ENCODE data around the gene IFT52. TPM values are rescaled to one million over a fixed set of nuclear protein-coding genes. Genes with fewer than 3 reads are reported as not detected.

The IFT52 gene
- total RNA-seq, 1 donor from 2014 or later = 44.7 TPM

DNA sequence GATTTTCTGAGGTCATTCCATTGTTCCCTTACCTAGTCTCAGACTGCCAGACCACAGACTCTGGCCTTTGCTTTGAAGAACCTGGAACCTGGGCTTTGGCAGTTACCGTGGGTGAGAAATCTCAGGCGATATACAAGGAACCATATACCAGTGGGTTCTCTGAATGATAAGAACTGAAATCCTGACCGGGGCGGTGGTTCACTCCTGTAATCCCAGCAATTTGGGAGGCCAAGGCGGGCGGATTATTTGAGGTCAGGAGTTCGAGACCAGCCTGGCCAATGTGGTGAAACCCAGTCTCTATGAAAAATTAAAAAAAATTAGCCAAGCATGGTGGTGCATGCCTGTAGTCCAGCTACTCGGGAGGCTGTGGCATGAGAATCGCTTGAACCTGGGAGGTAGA, 46.2 kb upstream of the IFT52 start:
- no peak for DNase-seq (ENCODE audit: low spot score in 2 of 2, unreplicated experiment in 2 of 2)
- H3K4me3 Mint-ChIP-seq = no peak overlapping the region
- H3K27ac Mint-ChIP-seq = no peak overlapping the region
- peaks cover 17% of the 10 kb centered on the region for H3K9me3 Mint-ChIP-seq
- H3K4me1 Mint-ChIP-seq = no peaks in the 10 kb centered on the region
- H3K27me3 Mint-ChIP-seq (ENCODE audit: low read depth) = no peaks in the 10 kb centered on the region
- H3K36me3 Mint-ChIP-seq = peaks cover 28% of the 10 kb centered on the region
- TF ChIP-seq, protein P1, sequence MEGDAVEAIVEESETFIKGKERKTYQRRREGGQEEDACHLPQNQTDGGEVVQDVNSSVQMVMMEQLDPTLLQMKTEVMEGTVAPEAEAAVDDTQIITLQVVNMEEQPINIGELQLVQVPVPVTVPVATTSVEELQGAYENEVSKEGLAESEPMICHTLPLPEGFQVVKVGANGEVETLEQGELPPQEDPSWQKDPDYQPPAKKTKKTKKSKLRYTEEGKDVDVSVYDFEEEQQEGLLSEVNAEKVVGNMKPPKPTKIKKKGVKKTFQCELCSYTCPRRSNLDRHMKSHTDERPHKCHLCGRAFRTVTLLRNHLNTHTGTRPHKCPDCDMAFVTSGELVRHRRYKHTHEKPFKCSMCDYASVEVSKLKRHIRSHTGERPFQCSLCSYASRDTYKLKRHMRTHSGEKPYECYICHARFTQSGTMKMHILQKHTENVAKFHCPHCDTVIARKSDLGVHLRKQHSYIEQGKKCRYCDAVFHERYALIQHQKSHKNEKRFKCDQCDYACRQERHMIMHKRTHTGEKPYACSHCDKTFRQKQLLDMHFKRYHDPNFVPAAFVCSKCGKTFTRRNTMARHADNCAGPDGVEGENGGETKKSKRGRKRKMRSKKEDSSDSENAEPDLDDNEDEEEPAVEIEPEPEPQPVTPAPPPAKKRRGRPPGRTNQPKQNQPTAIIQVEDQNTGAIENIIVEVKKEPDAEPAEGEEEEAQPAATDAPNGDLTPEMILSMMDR (IDR thresholded peaks at IDR 0.05; ENCODE audit: unreplicated experiment) = no peak

DNA sequence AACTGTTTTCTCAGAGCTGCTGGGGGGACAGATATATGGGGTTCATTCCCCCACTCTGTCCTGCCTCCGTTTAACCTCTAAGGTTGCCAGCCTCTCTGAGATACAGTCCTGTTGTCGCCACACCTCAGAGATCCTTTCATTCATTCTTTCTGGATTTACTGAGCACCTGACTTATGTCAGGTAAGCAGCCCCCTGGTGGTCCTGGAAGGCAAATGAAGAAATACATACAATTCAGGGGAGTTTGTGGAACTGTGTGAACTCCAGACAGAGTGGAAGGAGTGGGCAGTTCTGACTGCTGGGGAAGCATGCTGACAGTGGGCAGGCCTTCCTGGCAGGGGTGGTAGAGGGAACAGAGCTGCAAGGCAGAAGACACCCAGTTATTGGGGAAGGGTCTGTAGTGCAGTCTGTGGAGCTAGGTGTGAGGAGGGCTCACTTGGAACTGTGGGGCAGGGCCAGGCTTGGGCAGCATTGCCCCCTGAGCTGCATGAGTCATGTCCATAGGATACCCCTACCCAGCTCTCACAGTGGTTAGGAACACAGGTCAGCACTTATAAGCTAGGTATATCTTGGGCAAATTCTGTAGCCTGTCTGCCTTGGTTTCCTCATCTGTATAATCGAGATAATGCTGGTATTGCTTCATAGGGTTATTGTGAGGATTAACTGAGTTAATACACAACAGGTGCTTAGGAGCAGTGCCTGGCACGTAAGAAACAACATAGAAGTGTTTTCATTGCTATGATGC, 44.7 kb upstream of the IFT52 start:
- no peak overlapping the region for H3K27ac Mint-ChIP-seq
- no peak for DNase-seq (ENCODE audit: low spot score in 2 of 2, unreplicated experiment in 2 of 2)
- H3K36me3 Mint-ChIP-seq = peaks cover 28% of the 10 kb centered on the region
- H3K4me3 Mint-ChIP-seq = no peak overlapping the region
- H3K9me3 Mint-ChIP-seq = peaks cover 17% of the 10 kb centered on the region
- H3K27me3 Mint-ChIP-seq (ENCODE audit: low read depth) = no peaks in the 10 kb centered on the region
- TF ChIP-seq, protein P1 (IDR thresholded peaks at IDR 0.05; ENCODE audit: unreplicated experiment) = no peak
- H3K4me1 Mint-ChIP-seq = no peaks in the 10 kb centered on the region

DNA sequence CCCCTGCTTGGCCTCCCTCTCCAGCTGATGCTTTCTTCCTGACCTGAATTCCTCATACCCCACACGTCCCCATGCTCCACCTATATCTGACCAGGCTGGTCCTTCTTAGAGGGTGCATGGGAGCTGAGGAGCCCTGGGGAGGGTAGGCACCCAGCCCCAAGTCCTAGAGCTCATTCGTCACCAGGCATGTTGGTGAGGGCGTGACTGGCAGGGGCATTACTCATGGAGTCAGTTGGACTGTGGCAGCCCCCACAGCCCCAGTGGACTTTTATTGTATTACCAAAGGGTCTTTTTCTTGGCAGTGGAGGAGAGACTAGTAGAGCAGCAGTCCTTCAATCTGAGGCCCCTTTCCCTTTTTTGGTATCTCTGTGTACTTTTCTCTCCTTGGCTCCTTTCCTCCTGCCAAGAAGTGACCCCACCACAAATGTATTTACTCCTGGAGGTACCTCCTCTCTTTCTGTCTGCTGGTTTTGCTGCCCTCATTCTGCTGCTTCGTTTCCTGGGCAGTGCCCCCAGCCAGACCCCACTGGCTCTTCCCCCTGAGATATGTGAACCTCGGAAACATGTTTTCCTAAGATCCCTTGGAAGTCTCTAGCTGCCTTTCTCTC, 42.4 kb upstream of the IFT52 start:
- TF ChIP-seq, protein P1 (IDR thresholded peaks at IDR 0.05; ENCODE audit: unreplicated experiment) = no peak
- Mint-ChIP-seq H3K27me3 (ENCODE audit: low read depth) (no peaks in the 10 kb centered on the region), H3K36me3 (peaks cover 31% of the 10 kb centered on the region), H3K9me3 (peaks cover 17% of the 10 kb centered on the region), H3K27ac (no peak overlapping the region), H3K4me1 (no peaks in the 10 kb centered on the region), H3K4me3 (no peak overlapping the region)
- no peak for DNase-seq (ENCODE audit: low spot score in 2 of 2, unreplicated experiment in 2 of 2)

DNA sequence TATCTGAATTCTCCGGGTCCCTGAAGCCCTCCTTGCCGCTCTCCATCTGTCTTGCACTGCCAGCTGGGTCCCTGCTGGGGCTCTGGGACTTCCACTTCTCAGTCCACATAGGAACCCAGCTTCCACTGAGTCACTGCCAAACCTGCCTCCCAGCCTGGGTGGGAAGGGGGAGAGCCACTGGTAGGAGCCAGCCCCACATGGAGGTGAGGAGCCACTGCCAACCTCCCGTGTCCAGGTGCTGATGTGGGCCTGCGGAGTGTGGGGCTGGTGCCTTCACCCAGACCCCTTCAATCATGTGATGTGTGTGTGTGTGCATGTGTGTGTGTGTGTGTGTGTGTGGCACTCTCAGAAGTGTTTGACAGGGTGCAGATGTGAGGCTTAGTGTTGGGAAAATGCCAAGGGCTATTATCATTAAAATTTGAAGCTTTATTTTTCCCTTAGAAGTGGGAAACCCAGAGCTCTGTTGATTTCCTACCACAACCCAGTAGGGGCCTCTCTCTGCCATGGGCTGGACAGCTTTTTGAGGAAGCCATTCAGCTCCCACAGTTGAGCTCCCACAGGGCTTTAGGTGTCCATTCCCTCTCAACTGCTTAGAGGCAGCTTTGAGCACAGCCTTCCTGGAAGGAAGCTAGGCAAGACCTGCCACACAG, 41.2 kb upstream of the IFT52 start:
- Mint-ChIP-seq H3K4me3 (no peak overlapping the region), H3K36me3 (peaks cover 31% of the 10 kb centered on the region), H3K27ac (no peak overlapping the region), H3K4me1 (no peaks in the 10 kb centered on the region), H3K27me3 (ENCODE audit: low read depth) (no peaks in the 10 kb centered on the region), H3K9me3 (peaks cover 17% of the 10 kb centered on the region)
- no peak for DNase-seq (ENCODE audit: low spot score in 2 of 2, unreplicated experiment in 2 of 2)
- TF ChIP-seq, protein P1 (IDR thresholded peaks at IDR 0.05; ENCODE audit: unreplicated experiment) = no peak

DNA sequence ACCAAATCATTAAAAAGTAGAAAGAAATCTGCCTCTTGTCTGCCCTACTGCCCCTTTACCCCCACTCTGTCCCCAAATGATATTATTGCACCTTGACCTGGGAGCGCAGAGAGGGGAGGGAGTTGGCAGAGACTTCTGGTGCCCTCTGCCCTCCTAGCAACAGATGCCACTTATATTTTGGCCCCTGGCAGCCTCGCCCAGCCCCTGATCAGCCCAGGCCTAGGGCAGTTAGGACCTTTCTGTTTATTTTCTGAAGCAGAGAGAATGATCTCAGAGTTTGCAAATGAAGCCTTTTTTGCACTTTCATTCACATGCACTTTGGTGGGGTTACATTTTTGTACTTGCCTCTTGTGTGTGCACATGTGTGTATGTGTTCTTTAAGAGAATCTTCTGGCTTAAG, 40.3 kb upstream of the IFT52 start:
- no peaks in the 10 kb centered on the region for H3K4me1 Mint-ChIP-seq
- H3K27ac Mint-ChIP-seq = no peak overlapping the region
- DNase-seq (ENCODE audit: low spot score in 2 of 2, unreplicated experiment in 2 of 2) = no peak
- peaks cover 29% of the 10 kb centered on the region for H3K36me3 Mint-ChIP-seq
- H3K4me3 Mint-ChIP-seq = no peak overlapping the region
- TF ChIP-seq, protein P1 (IDR thresholded peaks at IDR 0.05; ENCODE audit: unreplicated experiment) = no peak
- H3K27me3 Mint-ChIP-seq (ENCODE audit: low read depth) = no peaks in the 10 kb centered on the region
- H3K9me3 Mint-ChIP-seq = peaks cover 17% of the 10 kb centered on the region
